HepG2 (cell line): ENCODE data around the gene MGAT5. TPM values are rescaled to one million over a fixed set of nuclear protein-coding genes. Genes with fewer than 3 reads are reported as not detected.

ENCODE experiments used
- ATAC-seq: fragments of 200-7000 bp; cut with Tn5 transposase; 3 replicates; pipeline ENCODE4 v1.9.1; 2020; ENCODE audit warnings: mild to moderate bottlenecking, moderate library complexity
- BruUV-seq: library from RNA; stranded (reverse); fragments of 400-500 nt; replicated peaks from 2 replicates; lab custom pipeline; 2021; lab: Mats Ljungman, UMichigan
- CTCF ChIA-PET: fragments of 300-600 bp; formaldehyde crosslinking; extraction: SDS; loops from one replicate; lab custom pipeline; 2021; ENCODE audit warnings: low total read pairs, inconsistent platforms, low intra/inter-chr PET ratio; lab: Yijun Ruan, JAX
- POLR2A ChIA-PET: fragments of 350-600 bp; sonication (Branson Sonifier 250); formaldehyde crosslinking; loops from one replicate; lab custom pipeline; 2020; ENCODE audit warnings: antibody characterized with exemption, inconsistent platforms; lab: Yijun Ruan, JAX
- DNase-seq: peaks from one replicate; pipeline ENCODE4 v3.0.0-alpha.2; 2015; ENCODE audit warnings: low spot score
- FAIRE-seq: peaks from 3 replicates; lab custom pipeline; 2011; peaks lifted over from hg19 to GRCh38; lab: Jason Lieb, UNC
- H2AFZ ChIP-seq: one replicate; pipeline ENCODE4 v1.6.1; 2011; ENCODE audit warnings: low read length, inconsistent platforms
- H3K27ac ChIP-seq: fragments of 300-600 bp; 3 replicates; pipeline ENCODE4 v1.8.0; 2011; ENCODE audit warnings: mixed run types, mild to moderate bottlenecking, mixed read lengths, low read length, inconsistent platforms; ENCODE audit not compliant: insufficient read depth; ENCODE audit errors: extremely low read length
- H3K27me3 ChIP-seq, 2 experiments: fragments of 200-600 bp in 1 of 2; 2 replicates in 1 of 2; 3 replicates in 1 of 2; pipeline versions ENCODE4 v1.6.0 to v1.8.0; 2011; ENCODE audit warnings: low read length in 2 of 2, mild to moderate bottlenecking in 2 of 2, moderate library complexity in 2 of 2, inconsistent platforms in 1 of 2; ENCODE audit not compliant: insufficient read depth in 2 of 2, control insufficient read depth in 1 of 2
- H3K36me3 ChIP-seq, 2 experiments: fragments of 200-600 bp in 1 of 2; replicated peaks in 1 of 2; 2 replicates in 1 of 2; 3 replicates in 1 of 2; pipeline versions ENCODE4 v1.5.1 to v1.8.0; 2011; ENCODE audit warnings: low read length in 2 of 2, inconsistent platforms in 1 of 2; ENCODE audit not compliant: insufficient read depth in 2 of 2, control insufficient read depth in 1 of 2
- H3K4me1 ChIP-seq: 2 replicates; pipeline ENCODE4 v1.5.1; 2012; ENCODE audit warnings: low read length, inconsistent platforms; ENCODE audit not compliant: insufficient read depth
- H3K4me2 ChIP-seq: 2 replicates; pipeline ENCODE4 v1.6.0; 2011; ENCODE audit warnings: low read depth, low read length, inconsistent platforms
- H3K4me3 ChIP-seq, 3 experiments: fragments of 200-600 bp in 1 of 3; sonication (generic), shearing (Covaris generic) in 1 of 3; replicated peaks in 1 of 3; 2 replicates each; pipeline ENCODE4 v1.5.1; 2011 to 2016; ENCODE audit warnings: low read length in 3 of 3, inconsistent platforms in 2 of 3, low read depth in 2 of 3, mild to moderate bottlenecking in 2 of 3, control low read depth in 1 of 3, mixed read lengths in 1 of 3; ENCODE audit not compliant: insufficient read depth in 1 of 3
- H3K79me2 ChIP-seq: one replicate; pipeline ENCODE4 v1.6.1; 2011; ENCODE audit warnings: low read length, inconsistent platforms; ENCODE audit not compliant: insufficient read depth
- H3K9ac ChIP-seq: 2 replicates; pipeline ENCODE4 v1.6.0; 2011; ENCODE audit warnings: mild to moderate bottlenecking, low read depth, low read length, inconsistent platforms; ENCODE audit not compliant: insufficient read depth
- H3K9me3 ChIP-seq: 2 replicates; pipeline ENCODE4 v1.5.1; 2012; ENCODE audit warnings: mild to moderate bottlenecking, low read length
- H4K20me1 ChIP-seq: 2 replicates; pipeline ENCODE4 v1.6.0; 2011; ENCODE audit warnings: inconsistent platforms, mild to moderate bottlenecking, low read length, moderate library complexity; ENCODE audit not compliant: insufficient read depth
- BRD4 ChIP-seq: sonication (generic); formaldehyde crosslinking; IDR thresholded peaks from 2 replicates; pipeline ENCODE4 v1.4.0; 2020; ENCODE audit warnings: missing genetic modification reagents
- GATAD1 ChIP-seq: IDR thresholded peaks from 2 replicates; pipeline ENCODE4 v1.6.1; 2016; ENCODE audit warnings: missing genetic modification reagents, missing compliant biosample characterization
- HMG20A ChIP-seq: IDR thresholded peaks from 2 replicates; pipeline ENCODE4 v1.6.1; 2016; ENCODE audit warnings: borderline replicate concordance
- PHF8 ChIP-seq: sonication (generic); formaldehyde crosslinking; IDR thresholded peaks from 2 replicates; pipeline ENCODE4 v1.5.0; 2020; ENCODE audit warnings: missing genetic modification reagents
- REPIN1 ChIP-seq: sonication (generic); formaldehyde crosslinking; IDR thresholded peaks from 2 replicates; pipeline ENCODE4 v1.8.0; 2022; ENCODE audit warnings: missing genetic modification reagents, low read depth, mild to moderate bottlenecking, borderline replicate concordance
- RFX5 ChIP-seq: IDR thresholded peaks from 2 replicates; pipeline ENCODE4 v1.6.1; 2011; ENCODE audit warnings: low read depth, low read length, improper control_type of control experiment
- SALL1 ChIP-seq: sonication (generic); formaldehyde crosslinking; IDR thresholded peaks from 2 replicates; pipeline ENCODE4 v1.8.0; 2022; ENCODE audit warnings: mild to moderate bottlenecking, missing genetic modification reagents
- TOPORS ChIP-seq: sonication (generic); formaldehyde crosslinking; IDR thresholded peaks from 2 replicates; pipeline ENCODE4 v1.8.0; 2023; ENCODE audit warnings: mild to moderate bottlenecking, missing genetic modification reagents
- ZNF263 ChIP-seq: sonication (generic); formaldehyde crosslinking; IDR thresholded peaks from 2 replicates; pipeline ENCODE4 v1.4.0; 2020; ENCODE audit warnings: missing genetic modification reagents
- ZNF446 ChIP-seq: sonication (generic); formaldehyde crosslinking; IDR thresholded peaks from 2 replicates; pipeline ENCODE4 v1.5.0; 2020; ENCODE audit warnings: mild to moderate bottlenecking, missing genetic modification reagents
- WGBS: methylation state at CpG from one replicate; pipeline ENCODE4 v1.1.6; 2017; ENCODE audit warnings: low lambda C conversion rate; 5-methylcytosine and 5-hydroxymethylcytosine counted together
- in situ Hi-C: cut with HindIII; loops from 2 replicates; pipeline ENCODE4 v1.10.0; 2017; ENCODE audit warnings: low pct_unique_long_range_greater_than_20kb; ENCODE audit not compliant: extremely low pct_ligation_motif_present
- intact Hi-C: fragments of 100-400 bp; cut with micrococcal nuclease; formaldehyde crosslinking; loops from one replicate; pipeline ENCODE4 v1.10.0; 2022; ENCODE audit not compliant: unreplicated experiment
- polyA plus RNA-seq, 8 experiments: library from polyadenylated mRNA; depleted of rRNA in 3 of 8; stranded (reverse) in 7 of 8; unstranded in 1 of 8; fragments of >200 nt; fragmentation: Illumina TruSeq in 4 of 8; extraction: Trizol in 4 of 8; gene quantifications; 2 replicates each; pipeline versions ENCODE4 v1.2.1 to v1.2.3, GENCODE V29; 2011 to 2016; ENCODE audit warnings: low read depth in 4 of 8, missing spikeins in 1 of 8, mixed read lengths in 1 of 8; ENCODE audit not compliant: insufficient read depth in 1 of 8
- total RNA-seq, 5 experiments: library from RNA; depleted of rRNA; stranded (reverse); fragments of >200 nt; fragmentation: Illumina TruSeq; extraction: Trizol; gene quantifications; 2 replicates each; pipeline ENCODE4 v1.2.3, GENCODE V29; 2016; ENCODE audit warnings: low read depth in 1 of 5
- TF ChIP-seq, protein P1 (sequence below): fragments of 450-650 bp; IDR thresholded peaks from 2 replicates; pipeline ENCODE4 v1.6.1; 2016

The MGAT5 gene
- total and polyA plus RNA-seq, 2 of the 13 experiments (the other 11 are each of a cell fraction or from before 2014, with no cell fraction given): 33.1 to 60.2 TPM

- TF ChIP-seq REPIN1 (CRISPR knock-in tag) (no peak), SALL1 (CRISPR knock-in tag) (no peak), BRD4 (CRISPR knock-in tag) (no peak), ZNF263 (CRISPR knock-in tag) (no peak), TOPORS (CRISPR knock-in tag) (no peak), GATAD1 (CRISPR knock-in tag) (no peak)
- TF ChIP-seq, protein P1, sequence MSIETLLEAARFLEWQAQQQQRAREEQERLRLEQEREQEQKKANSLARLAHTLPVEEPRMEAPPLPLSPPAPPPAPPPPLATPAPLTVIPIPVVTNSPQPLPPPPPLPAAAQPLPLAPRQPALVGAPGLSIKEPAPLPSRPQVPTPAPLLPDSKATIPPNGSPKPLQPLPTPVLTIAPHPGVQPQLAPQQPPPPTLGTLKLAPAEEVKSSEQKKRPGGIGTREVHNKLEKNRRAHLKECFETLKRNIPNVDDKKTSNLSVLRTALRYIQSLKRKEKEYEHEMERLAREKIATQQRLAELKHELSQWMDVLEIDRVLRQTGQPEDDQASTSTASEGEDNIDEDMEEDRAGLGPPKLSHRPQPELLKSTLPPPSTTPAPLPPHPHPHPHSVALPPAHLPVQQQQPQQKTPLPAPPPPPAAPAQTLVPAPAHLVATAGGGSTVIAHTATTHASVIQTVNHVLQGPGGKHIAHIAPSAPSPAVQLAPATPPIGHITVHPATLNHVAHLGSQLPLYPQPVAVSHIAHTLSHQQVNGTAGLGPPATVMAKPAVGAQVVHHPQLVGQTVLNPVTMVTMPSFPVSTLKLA: no peak
Measured at GRCh38 chr2:134259571-134259970, 5.7 kb downstream of the MGAT5 start (continued).

DNA sequence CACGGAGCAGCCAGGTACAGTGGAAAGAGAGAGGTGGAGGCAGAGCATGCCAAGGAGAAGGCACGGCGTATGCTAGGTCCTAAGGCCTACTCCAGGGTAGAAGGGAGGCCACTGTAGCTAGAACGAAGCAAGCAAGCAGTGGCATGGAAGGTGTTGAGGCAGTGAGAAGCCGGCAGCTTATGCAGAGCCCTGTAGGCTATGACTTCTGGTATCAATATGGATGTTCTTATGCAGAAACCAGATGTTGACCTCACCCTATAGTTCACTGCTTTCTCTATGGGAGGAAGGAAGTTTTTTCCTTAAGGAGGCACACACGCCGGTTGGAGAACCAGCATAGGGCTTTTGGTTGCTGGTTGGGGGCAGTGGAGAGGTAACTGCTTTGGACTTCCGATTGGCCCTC, 6.1 kb downstream of the MGAT5 start:
- ChIA-PET CTCF (no interaction called here), POLR2A (no interaction called here)
- Histone ChIP-seq H3K79me2 (no peaks in the 10 kb centered on the region), H2AFZ (no peak overlapping the region), H3K27me3 (no peaks in the 10 kb centered on the region), H3K4me3 (no peak overlapping the region), H3K4me2 (no peak overlapping the region), H3K36me3 (peaks cover 11 to 12% of the 10 kb centered on the region in 2 experiments; a peak in 4 of 5 replicates), H3K9me3 (no peaks in the 10 kb centered on the region), H3K4me1 (peaks cover 15% of the 10 kb centered on the region), H4K20me1 (no peaks in the 10 kb centered on the region), H3K27ac (no peak overlapping the region), H3K9ac (no peak overlapping the region)
- 95% methylated on average over 8 of the region's 8 CpGs for WGBS
- intact Hi-C loops: no loop called here
- in situ Hi-C loops: no loop called here
- ATAC-seq: no peak
- no peak for FAIRE-seq
- BruUV-seq: no TSS peak
- no peak for DNase-seq
- TF ChIP-seq HMG20A (CRISPR knock-in tag) (no peak), PHF8 (CRISPR knock-in tag) (no peak), RFX5 (no peak), ZNF446 (CRISPR knock-in tag) (no peak)
